CD4-positive, alpha-beta T cell treated with Interleukin-15 for 4 hours (primary cell): ENCODE measurements around the gene EVC.
A peak's percentile ranks its signal among the peaks of the same experiment; 100 is the strongest.

Experiments used
- DNase-seq: peaks from one replicate; pipeline ENCODE4 v3.0.0-alpha.2; 2020; ENCODE audit warnings: low spot score

EVC gene

DNA sequence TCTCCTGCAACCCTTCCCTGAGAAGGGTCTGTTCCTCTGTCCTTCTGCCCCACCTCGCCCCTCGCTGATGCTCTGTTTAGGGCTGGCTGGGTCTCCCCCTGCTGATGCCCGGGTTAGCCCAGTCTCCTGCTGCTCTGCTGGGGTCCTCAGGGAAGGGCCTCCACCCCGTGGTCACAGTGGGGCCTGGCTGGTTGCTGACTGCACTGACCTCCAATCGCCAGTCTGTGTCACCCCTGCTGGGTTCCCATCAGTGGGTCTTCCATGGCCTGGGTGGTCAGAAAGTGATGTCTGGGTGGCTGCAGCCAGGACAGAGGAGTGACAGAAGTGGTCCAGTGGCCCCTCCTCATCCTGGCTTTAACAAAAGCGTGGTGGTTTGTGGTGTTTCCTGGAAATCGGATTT is 44.7 kb downstream of the EVC start:
- no peak for DNase-seq

DNA sequence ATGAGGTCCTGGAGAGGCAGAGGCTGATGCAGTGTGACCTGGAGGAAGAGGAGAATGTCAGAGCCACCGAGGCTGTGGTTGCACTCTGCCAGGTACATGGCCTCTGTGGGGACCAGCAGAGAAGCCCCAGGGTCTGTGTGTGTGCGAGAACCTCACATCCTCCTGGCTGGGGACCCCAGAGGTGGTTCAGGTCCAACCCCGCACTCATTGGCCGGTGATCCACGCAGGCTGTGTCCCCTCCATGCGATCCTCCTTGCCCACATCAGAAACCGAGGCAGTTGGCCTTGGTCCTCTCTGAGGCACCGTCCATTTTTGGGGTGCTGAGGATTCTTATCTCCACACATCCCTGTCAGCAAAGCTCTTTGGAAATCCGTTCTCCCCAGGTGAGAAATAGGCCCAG is 45.3 kb downstream of the EVC start:
- no peak for DNase-seq

DNA sequence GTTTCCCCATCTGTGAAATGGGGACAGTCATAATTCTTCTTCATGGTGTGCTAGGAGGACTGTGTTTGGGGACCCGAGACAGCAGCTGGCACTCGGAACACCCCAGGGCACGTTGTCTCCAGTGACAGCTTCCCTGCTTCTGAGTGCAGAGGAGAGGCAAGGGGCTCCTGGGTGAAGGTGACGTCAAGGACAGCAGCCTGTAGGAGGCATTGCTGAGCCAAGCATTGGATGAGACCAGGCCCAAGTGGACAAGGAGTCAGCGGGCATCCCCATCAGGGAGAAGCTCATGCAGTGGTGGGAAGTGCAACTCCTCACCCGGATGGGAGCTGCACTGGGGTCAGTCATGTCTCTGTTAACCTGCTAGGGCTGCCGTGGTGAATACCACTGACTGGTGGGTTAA is 46.1 kb downstream of the EVC start:
- DNase-seq = no peak

DNA sequence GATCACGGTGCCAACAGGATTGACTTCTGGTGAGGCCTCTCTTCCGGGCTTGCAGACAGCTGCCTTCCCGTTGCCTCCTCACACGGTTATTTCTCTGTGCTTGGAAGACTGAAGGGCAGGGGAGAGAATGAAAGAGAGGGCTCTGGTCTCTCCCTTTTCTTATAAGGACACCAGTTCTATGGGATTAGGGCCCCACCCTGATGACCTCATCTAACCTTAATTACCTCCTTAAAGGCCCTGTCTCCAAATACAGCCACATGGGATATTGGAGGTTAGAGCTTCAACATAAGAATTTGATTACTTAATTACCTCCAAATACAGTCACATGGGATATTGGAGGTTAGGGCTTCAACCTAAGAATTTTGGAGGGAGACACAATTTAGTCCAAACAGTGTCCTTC is 46.5 kb downstream of the EVC start:
- no peak for DNase-seq

DNA sequence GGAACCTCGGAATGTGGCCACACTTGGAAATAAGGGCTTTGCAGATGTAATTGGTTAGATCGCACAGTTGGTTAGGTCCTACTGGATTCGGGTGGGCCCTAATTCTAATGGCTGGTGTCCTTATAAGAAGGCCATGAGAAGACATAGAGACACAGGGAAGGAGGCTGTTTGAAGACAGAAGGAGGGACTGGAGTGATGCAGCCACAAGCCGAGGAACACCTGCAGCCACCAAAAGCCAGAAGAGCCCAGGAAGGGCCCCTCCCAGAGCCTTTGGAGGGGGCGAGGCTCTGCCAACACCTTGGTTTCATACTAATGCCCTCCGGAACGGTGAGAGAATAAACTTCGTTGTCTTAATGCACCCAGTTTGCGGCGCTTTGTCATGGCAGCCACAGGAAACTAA is 47.0 kb downstream of the EVC start:
- DNase-seq = no peak

DNA sequence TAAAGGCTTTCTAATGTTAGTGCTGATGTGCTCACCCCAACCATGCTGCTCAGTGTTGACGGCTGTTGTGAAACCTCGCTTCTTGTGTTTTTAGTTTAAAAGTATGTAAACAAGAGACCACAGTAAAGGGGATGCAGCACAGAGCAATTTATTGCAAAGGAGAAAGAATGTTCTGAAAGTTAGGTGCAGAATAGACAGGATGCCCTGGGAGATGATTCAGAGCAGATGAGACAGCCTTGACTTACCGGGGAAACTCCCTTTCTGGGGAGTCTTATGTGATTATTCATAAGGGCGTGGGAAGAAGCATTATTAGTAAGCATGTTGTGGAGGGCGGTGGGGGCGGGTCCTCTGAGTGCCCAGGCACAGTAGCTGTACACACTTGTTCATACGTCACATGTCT is 47.7 kb downstream of the EVC start:
- peak; percentile 6 for DNase-seq

DNA sequence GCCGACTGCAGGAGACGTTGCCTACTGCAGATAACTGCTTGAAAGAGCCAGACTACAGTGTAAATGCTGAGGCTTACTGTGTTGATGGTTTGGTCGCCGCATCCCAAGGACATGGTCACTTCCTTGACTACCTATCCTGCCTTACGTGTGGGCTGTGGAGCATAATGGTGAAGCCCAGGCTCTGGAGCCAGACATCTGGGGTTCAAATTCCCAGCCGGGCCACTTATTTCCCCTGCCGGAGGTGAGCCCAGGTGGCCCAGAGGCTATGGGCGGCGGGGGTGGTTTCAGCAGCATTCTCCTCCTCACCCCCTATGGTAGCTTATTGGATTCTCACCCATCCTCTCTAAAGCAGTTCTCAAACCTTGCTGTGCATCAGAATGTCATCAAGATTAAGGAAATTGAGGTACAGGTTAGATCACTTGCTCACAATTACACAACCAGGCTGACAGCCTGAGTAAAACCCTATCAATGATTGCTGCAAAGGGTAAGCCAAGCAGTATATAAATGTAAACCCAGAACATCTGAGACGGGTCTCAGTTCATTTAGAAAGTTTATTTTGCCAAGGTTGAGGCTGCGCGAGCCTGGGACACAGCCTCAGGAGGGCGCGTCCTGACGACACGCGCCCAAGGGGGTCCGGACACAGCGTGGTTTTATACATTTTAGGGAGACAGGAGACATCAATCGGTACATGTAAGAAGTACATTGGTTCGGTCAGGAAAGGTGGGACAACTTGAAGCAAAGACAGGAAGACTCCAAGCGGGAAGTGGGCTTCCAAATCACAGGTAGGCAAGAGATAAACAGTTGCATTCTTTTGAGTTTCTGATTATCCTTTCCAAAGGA is 48.5 kb downstream of the EVC start:
- DNase-seq = no peak

DNA sequence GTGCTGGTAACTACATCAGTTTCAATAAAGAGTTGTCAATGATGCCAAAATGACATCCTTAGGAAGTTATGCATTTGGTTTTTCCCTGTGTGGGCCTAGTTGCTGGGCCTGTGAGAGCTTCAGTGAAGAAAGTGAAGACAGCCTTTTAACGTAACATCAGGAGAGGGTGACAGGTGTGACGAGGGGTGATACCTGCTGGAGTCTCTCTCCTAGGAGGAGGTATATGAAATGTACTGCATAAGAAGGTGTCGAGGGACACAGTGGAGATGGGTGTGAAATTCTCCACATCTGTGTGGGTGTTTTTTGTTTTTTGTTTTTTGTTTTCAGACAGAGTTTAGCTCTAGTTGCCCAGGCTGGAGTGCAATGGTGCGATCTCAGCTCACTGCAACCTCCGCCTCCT is 49.2 kb downstream of the EVC start:
- no peak for DNase-seq

DNA sequence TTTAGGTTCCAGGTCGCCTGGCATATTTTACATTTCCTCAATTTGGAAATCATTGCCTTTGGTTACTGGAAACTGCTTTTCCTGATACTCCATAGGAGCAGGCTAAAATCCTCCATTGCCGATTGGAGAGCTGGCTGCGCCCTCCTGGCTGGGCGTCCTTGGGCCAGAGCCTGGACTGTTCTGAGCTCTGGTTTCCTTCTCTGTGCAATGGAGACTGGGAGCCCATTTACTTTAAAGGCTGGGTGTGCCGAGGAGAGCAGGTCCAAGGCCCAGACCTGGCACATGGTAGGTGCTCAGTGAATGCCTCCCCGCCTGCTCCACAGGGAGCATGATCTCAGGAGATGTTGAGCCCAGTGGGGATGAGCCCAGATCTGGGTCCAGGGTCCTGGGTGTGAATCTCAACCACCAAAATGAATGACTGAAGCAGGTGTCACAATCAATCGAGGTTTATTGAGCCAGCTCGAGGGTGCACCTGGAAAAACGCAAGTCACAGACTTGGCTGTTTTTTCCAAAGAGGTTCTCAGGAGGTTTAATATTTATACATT is 50.0 kb downstream of the EVC start:
- no peak for DNase-seq

DNA sequence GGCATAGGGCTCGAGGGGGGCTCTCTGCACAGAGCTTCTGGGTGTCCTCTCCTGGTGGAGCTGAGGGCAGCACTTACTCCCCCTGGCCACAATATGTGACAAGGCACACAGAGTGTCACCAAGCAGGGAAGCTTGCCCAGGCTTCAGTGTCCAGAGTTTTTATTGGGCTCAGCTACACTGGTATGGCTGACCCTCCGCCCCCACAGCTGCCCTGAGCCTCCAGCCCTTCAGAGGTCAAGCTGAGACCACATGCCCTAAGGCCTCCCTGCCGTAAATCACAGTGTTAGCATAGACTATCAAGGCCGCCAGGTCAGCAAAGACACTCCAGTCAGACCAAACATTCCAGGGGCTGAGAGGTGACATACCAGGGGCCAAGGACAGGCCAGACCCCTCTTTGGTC is 59.0 kb downstream of the EVC start:
- DNase-seq = no peak

DNA sequence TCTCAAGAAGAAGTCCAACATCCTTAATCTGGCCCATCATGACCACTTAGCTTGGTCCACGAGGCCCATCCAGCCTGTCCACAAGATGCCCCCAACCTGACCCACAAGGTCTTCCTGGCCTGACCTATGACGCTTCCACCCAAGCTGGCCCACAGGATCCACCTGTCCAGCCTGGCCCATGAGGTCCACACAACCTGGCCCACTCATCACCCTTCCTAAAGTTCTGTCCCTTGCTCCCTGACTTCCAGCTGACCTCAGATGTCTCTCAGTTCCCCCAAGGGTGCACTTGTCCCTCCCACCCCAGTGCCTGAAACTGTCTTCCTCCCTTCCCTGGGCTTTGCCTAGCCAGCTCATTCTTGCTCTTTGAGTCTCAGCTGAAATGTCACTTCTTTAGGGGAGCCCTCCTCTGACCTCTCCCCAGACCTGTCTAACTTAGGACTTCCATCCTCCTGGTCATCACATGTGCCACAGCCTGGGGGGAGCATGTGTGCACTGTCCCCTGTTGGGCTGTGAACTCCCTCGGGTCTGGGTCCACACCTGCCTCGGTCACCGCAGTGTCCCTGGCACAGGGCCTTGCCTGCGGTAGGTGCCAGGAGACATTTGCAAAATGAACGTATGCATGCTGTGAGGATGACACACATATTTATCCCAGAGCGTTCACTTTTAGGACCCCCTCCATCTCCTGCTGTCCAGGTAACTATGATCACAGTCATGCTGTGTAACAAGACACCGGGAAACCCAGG is 61.7 kb downstream of the EVC start:
- DNase-seq = no peak

DNA sequence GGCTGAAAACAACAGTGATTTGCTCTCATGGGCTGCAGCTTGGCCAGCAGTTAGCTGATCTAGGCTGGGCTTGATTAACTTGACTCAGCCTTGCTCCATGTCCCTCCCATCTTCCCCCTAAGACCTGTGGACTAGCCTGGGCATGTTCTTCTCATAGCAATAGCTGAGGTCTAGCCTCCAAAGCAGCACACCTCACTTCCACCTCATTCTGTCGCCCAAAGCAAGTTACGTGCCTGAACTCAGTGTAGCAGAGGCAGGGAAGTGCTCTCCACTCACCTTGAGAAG is 62.2 kb downstream of the EVC start:
- DNase-seq = no peak

DNA sequence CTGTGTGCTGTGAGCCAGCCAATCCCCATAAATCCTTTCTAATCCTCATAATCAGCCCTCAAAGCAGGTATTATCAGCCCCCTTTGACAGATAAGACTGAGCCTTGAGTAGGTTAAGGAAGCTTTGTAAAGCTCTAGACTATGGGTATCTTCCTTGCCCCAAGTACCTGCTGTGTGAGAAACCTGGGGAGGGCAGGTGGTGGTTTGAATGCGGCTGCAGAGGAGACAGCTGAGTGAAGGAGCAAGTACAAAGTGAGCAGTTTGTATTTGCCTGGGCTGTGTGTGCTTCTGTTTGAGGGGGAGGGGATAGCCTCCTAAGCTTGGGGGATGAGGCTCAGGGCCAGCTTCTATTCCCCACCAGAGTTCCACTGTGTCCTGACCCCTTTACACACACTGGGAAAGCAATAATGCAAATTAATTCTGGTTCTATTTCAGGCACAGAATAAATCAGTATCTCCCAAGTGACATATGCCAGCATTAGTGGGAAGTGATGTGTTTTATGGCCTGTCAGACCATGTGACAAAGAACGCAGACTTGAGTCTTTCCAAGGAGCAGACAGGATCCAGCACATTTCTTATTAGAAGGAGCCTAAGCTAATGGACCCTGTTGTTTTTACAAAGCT is 63.5 kb downstream of the EVC start:
- DNase-seq = no peak

DNA sequence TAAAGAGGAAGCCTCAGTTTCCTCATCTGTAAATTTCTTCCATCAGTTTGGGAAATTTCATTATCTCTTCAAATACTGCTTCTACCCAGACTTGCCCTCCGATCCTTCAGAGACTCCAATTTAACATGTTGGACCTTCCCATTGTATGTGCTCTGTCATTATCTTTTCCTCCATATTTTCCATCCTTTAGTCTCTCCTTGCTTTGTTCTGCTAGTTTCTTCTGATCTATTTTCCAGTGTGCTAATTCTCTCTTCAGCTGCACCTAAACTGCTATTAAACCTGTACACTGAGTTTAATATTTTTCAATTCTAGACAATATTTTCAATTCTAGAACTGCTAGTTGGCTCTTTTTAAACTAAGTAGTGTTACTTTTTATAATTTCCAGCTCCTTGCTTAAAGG is 65.5 kb downstream of the EVC start:
- DNase-seq = no peak

DNA sequence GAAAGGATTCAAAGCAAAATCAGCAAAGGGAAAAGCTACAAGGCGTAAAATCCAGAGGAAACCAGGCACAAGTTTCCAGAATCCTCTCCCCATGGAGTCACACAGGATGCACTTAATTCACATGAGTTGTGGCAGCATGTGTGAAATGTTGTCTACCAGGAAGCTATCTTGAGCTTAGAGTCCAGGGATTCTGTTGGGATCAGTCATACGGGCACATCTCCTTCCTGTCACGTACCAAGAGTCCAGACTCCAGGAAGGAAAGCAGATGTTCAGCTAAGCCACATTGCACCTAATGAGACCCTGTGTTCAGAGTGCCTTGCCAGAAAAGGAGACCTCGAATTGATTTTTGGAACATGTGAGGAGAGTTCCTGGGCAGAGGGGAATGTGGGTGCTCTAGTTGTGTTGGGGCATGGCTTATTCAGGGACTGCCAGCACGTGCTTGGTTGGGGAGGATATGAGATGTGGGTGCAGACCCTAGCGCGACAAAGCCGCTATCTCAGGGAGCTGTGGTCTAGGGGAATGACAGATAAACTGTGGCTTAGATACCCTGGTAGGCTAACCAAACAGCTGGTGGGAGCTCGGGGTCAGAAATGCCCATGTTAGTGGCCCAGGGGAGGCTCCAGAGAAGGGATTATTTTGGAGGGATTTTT is 70.0 kb downstream of the EVC start:
- DNase-seq = no peak

DNA sequence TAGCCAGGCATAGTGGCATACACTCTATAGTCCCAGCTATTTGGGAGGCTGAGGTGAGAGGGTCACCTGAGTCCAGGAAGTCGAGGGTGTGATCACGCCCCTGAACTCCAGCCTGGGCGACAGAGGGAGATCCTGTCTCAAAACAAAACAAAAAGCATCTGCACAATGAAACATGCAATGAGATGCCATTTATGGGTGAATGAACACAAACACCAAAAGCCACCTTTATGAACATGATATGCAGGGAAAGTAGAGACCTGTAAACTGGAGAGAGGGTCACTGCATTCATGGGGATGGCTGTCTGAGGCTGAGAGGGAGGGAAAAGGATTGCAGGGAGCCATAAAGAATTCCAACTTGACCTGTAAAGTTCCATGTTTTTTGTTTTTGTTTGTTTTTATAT is 70.7 kb downstream of the EVC start:
- DNase-seq = no peak

DNA sequence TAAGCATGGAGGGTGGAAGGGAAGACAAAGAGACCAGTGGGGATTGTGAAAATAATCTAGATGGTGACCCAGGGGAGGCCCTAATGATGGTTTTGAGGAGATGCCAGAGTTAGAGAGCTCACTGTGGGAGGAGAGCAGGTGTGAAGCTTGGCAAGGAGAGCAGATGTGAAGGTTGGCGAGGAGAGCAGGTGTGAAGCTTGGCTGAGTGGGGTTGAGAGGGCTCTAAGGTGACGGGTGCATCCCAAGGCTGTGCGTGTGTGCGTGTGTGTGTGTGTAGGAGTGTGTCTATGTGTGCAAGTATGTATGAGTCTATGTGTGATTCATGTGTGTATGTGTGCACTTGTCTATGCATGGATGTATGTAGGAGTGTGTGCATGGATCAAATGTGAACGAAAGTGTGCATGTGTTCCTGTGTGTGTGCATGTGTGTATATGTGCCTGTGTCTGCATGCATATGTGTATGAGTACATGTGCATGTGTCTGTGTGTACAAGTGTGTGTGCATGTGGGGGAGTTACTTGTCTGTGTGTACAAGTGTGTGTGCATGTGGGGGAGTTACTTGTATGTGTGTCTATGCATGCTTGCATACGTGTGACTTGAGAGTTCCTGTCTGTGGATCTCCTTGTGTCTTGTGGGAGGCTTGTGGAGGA is 72.0 kb downstream of the EVC start:
- no peak for DNase-seq

DNA sequence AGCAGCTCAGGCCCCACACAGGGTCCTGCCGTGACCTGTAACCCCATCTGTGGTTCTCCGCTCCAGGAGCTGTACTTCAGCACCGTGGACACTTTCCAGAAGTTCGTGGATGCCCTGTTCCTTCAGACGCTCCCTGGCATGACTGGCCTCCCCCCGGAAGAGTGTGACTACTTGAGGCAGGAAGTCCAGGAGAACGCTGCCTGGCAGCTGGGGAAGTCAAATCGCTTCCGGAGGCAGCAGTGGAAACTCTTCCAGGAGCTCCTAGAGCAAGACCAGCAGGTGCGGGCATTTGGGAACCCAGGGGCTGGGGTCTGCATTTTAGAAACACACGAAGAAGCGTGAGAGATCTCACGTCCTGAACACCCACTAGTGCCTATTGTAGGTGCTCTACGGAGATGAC is 72.5 kb downstream of the EVC start:
- no peak for DNase-seq

DNA sequence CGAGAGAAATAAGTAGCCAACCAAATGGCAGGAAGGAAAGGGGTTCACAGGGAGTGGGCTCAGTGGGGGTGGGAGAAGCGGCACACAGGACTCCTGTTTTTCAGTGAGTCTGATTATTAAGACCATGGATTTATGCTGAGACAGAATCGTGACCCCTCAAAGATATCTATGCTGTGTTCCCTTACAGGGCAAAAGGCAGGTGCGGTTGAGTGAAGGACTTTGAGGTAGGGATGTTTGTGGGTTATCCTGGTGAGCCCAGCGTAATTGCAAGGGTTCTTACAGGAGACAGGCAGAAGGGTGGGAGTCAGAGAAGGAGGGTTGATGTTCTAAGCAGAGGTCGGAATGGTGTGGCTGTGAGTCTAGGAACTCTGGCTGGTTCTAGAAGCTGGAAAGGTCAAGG is 73.0 kb downstream of the EVC start:
- no peak for DNase-seq

DNA sequence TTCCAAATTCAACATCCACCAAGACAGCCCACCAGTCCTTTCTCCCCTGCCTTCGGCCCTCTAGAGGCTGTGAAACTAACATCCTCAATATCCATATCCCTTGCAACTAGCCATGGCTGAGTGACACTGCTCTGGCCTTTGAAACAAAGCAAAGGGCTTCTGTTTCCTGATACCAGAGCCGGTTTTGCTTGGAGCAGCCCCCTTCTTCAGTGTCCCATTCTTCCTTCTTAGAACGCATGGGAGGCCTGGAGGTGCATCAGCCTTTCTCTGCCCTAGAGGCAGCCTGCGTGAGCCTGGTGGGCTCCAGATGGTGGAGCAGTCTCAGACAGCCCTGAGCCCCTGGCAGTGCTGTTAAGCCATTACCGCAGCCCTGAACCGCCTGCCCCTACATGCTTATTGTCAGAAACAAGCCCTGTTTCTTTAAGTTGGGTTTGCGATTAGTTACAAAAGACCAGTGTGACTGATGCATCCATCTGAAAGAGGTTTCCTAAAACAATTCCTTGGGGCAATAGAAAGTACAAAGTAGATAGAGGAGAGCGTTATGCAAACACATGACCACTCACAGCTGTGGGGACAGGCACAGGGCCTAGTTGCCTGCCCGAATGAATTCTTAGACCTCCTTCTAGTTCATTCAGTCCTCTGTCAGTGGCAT is 74.1 kb downstream of the EVC start:
- DNase-seq = no peak

DNA sequence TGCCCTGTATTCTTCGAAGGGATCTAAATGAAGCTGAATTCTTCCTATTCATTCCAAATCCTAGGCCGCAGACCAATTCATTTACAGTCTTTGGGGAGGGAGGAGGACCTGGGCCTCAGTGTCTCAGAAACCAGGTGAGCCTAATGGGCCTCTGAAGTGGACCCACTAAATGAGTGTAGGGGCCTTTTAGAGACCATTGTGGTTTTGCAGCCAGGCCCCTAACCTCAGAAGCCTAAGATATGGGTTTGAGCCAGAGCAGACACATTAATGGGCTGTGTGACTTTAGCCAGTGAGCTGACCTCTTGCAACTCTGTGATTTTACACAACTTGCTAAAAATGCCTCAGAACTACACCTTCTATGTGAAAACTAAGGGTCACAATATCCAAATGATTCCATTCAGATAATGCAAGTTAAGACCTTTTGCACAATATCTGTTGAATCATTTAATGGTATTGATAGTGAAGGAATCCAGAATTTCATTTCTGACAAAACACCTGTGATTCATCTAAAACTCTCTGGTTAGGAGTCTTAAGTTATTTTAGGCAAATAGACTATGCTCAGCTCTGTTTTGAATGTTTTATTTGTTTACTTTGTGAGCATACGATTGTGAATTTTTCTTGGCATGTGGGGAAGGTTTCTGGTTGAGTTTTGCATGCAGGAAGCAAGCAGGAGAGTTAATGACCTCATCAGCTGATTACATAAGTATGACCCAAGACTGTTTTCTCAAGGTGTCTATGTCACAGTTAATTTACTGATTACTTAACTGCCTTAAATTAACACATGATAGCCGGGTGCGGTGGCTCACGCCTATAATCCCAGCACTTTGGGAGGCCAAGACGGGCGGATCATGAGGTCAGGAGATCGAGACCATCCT is 75.0 kb downstream of the EVC start:
- DNase-seq = no peak
